Panc1 (cell line): ENCODE data around the gene FTSJ3.

Source experiments
- CTCF ChIP-seq: fragments of 450-650 bp; IDR thresholded peaks from 2 replicates; pipeline ENCODE4 v1.5.1; 2017; ENCODE audit warnings: mild to moderate bottlenecking
- TCF7L2 ChIP-seq: IDR thresholded peaks from 2 replicates; pipeline ENCODE4 v1.6.1; 2011; ENCODE audit warnings: mild to moderate bottlenecking, low read depth, low read length, inconsistent platforms

- TF ChIP-seq CTCF (no peak), TCF7L2 (no peak)
Measured at GRCh38 chr17:63775420-63775819, 52.0 kb downstream of the FTSJ3 start.
